Measurements from ENCODE around the gene PHAF1. TPM values are rescaled to one million over a fixed set of nuclear protein-coding genes. Genes with fewer than 3 reads are reported as not detected.

The PHAF1 gene
- polyA plus RNA-seq, result 9.8 and 25.9 TPM in 2 replicates
- 20.2 and 24.1 TPM in 2 replicates for polyA minus RNA-seq

GRCh38 chr16:67109407-67110135 is at the start of gene PHAF1:
TSS of gene PHAF1 (plus strand) at chr16:67109941. CDS start at chr16:67110176, 235 bp downstream.
- H3K27ac ChIP-seq (ENCODE audit: low read length), result peak within 1 kb of the TSS; percentile 55
- TF ChIP-seq TAF1 (IDR thresholded peaks at IDR 0.05; ENCODE audit: low read depth), result peak; percentile 81
- TF ChIP-seq SMC3 (conservative IDR thresholded peaks at IDR 0.05; ENCODE audit: poor library complexity), result peak; percentile 31
- no peak for TF ChIP-seq EP300 (conservative IDR thresholded peaks at IDR 0.05; ENCODE audit: poor library complexity, severe bottlenecking)
- TF ChIP-seq MXI1 (conservative IDR thresholded peaks at IDR 0.05; ENCODE audit: poor library complexity, severe bottlenecking), result peak; percentile 87
- peak; percentile 11 for TF ChIP-seq RAD21 (conservative IDR thresholded peaks at IDR 0.05)
- TF ChIP-seq REST (IDR thresholded peaks at IDR 0.05; ENCODE audit: borderline replicate concordance), result peak; percentile 66
- TF ChIP-seq POLR2AphosphoS5 (IDR thresholded peaks at IDR 0.05), result peak; percentile 86
- TF ChIP-seq EZH2 (IDR thresholded peaks at IDR 0.05; ENCODE audit: borderline replicate concordance, insufficient read depth, low read length, poor library complexity, severe bottlenecking), result no peak
- TF ChIP-seq CTCF (IDR thresholded peaks at IDR 0.05; ENCODE audit: poor library complexity, severe bottlenecking), result no peak
- peak within 1 kb of the TSS; percentile 73 for H3K4me2 ChIP-seq (ENCODE audit: low read length)
- no peaks in the 10 kb centered on the region for H4K20me1 ChIP-seq (ENCODE audit: insufficient read depth)
- no peaks in the 10 kb centered on the region for H3K9me2 ChIP-seq (ENCODE audit: insufficient read depth, low read length)
- H3K79me2 ChIP-seq (replicated peaks; ENCODE audit: insufficient read depth, low read length), result peaks cover 34% of the 10 kb centered on the region
- H2AFZ ChIP-seq (ENCODE audit: low read depth, low read length), result peak within 1 kb of the TSS; percentile 86
- no peaks in the 10 kb centered on the region for H3K9me3 ChIP-seq (ENCODE audit: low read length)
- no peaks in the 10 kb centered on the region for H3F3A ChIP-seq (ENCODE audit: insufficient read depth, low read length, poor library complexity, severe bottlenecking)
- H3K27me3 ChIP-seq (ENCODE audit: insufficient read depth, low read depth, low read length), result no peaks in the 10 kb centered on the region
- H3K4me3 ChIP-seq (ENCODE audit: low read length), result peak within 1 kb of the TSS; percentile 99
- H3K36me3 ChIP-seq (ENCODE audit: insufficient read depth, low read length), result no peaks in the 10 kb centered on the region
- H3K9ac ChIP-seq (ENCODE audit: low read length), result peak within 1 kb of the TSS; percentile 86

- Histone ChIP-seq H3K27ac (ENCODE audit: low read length) (no peak overlapping the region), H3K9me3 (ENCODE audit: low read length) (no peaks in the 10 kb centered on the region), H4K20me1 (ENCODE audit: insufficient read depth) (no peaks in the 10 kb centered on the region), H3K36me3 (ENCODE audit: insufficient read depth, low read length) (peaks cover 7% of the 10 kb centered on the region), H3F3A (ENCODE audit: insufficient read depth, low read length, poor library complexity, severe bottlenecking) (no peaks in the 10 kb centered on the region), H3K79me2 (replicated peaks; ENCODE audit: insufficient read depth, low read length) (no peaks in the 10 kb centered on the region), H2AFZ (ENCODE audit: low read depth, low read length) (no peak overlapping the region), H3K9me2 (ENCODE audit: insufficient read depth, low read length) (no peaks in the 10 kb centered on the region), H3K27me3 (ENCODE audit: insufficient read depth, low read depth, low read length) (no peaks in the 10 kb centered on the region), H3K4me2 (ENCODE audit: low read length) (no peak overlapping the region), H3K4me3 (ENCODE audit: low read length) (no peak overlapping the region), H3K9ac (ENCODE audit: low read length) (no peak overlapping the region)
- TF ChIP-seq REST (IDR thresholded peaks at IDR 0.05; ENCODE audit: borderline replicate concordance), result no peak
- no peak for TF ChIP-seq POLR2AphosphoS5 (IDR thresholded peaks at IDR 0.05)
- TF ChIP-seq SMC3 (conservative IDR thresholded peaks at IDR 0.05; ENCODE audit: poor library complexity), result no peak
These were observed 46.7 kb upstream of the PHAF1 start for GRCh38 chr16:67063008-67063407.

Data from neural cell (in vitro differentiated cells).